Erythroblast (primary cell): ENCODE data around the gene MPRIP.

ENCODE experiments used
- GATA1 ChIP-seq: IDR thresholded peaks from 2 replicates; pipeline ENCODE4 v1.6.1; 2011; ENCODE audit warnings: low read depth, mild to moderate bottlenecking, control low read depth, low read length, moderate library complexity
- POLR2A ChIP-seq: IDR thresholded peaks from 2 replicates; pipeline ENCODE4 v1.6.1; 2011; ENCODE audit warnings: mild to moderate bottlenecking, low read length

DNA sequence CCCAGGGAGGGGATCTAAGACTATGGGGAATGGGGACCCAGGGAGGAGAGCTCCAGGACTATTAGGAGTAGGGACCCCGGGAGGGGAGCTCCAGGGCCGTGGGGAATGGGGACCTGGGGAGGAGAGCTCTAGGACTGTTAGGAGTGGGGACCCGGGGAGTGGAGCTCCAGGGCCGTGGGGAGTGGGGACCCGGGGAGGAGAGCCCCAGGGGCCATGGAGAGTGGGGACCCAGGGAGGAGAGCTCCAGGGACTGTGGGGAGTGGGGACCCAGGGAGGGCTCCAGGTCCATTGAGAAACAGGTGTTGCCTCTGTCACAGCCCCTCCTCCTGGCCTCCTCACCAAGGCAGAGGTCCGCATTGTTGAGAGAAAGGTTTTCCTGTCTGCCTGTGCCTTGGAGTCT, 16.0 kb downstream of the MPRIP start:
- no peak for TF ChIP-seq POLR2A
- TF ChIP-seq GATA1 = no peak
